ENCODE measurements around the gene UBE2I.

The UBE2I gene

GRCh38 chr16:1281517-1281916, 27.9 kb upstream of the UBE2I start:
- no peaks in the 10 kb centered on the region for H3K4me1 ChIP-seq (ENCODE audit: low read length)
- no peaks in the 10 kb centered on the region for H3F3A ChIP-seq (ENCODE audit: insufficient read depth, low read length)
- no peaks in the 10 kb centered on the region for H3K9me3 ChIP-seq (replicated peaks; ENCODE audit: insufficient read depth, low read length)
- H3K9ac ChIP-seq (ENCODE audit: low read length), result no peak overlapping the region
- H3K27me3 ChIP-seq (replicated peaks; ENCODE audit: insufficient read depth, low read length), result peaks cover 90% of the 10 kb centered on the region
- H3K27ac ChIP-seq (ENCODE audit: low read length), result no peak overlapping the region
- H3K4me2 ChIP-seq (ENCODE audit: low read depth, low read length), result no peak overlapping the region
- H3K4me3 ChIP-seq (ENCODE audit: low read length), result no peak overlapping the region
- H3K36me3 ChIP-seq (replicated peaks; ENCODE audit: insufficient read depth, low read length), result no peaks in the 10 kb centered on the region
- H3K79me2 ChIP-seq (ENCODE audit: low read length), result no peaks in the 10 kb centered on the region
- DNase-seq, result no peak
- no peak overlapping the region for H2AFZ ChIP-seq (ENCODE audit: low read length)
- TF ChIP-seq EZH2phosphoT487 (IDR thresholded peaks at IDR 0.05; ENCODE audit: low read length) (no peak), EZH2 (optimal IDR thresholded peaks at IDR 0.05; ENCODE audit: low read depth, low read length) (no peak)
- TF ChIP-seq, protein P1, sequence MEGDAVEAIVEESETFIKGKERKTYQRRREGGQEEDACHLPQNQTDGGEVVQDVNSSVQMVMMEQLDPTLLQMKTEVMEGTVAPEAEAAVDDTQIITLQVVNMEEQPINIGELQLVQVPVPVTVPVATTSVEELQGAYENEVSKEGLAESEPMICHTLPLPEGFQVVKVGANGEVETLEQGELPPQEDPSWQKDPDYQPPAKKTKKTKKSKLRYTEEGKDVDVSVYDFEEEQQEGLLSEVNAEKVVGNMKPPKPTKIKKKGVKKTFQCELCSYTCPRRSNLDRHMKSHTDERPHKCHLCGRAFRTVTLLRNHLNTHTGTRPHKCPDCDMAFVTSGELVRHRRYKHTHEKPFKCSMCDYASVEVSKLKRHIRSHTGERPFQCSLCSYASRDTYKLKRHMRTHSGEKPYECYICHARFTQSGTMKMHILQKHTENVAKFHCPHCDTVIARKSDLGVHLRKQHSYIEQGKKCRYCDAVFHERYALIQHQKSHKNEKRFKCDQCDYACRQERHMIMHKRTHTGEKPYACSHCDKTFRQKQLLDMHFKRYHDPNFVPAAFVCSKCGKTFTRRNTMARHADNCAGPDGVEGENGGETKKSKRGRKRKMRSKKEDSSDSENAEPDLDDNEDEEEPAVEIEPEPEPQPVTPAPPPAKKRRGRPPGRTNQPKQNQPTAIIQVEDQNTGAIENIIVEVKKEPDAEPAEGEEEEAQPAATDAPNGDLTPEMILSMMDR (IDR thresholded peaks at IDR 0.05; ENCODE audit: low read length), result no peak
- H3K9me2 ChIP-seq (replicated peaks; ENCODE audit: insufficient read depth, low read length), result no peaks in the 10 kb centered on the region
- H4K20me1 ChIP-seq (ENCODE audit: insufficient read depth, low read length), result no peaks in the 10 kb centered on the region

DNA sequence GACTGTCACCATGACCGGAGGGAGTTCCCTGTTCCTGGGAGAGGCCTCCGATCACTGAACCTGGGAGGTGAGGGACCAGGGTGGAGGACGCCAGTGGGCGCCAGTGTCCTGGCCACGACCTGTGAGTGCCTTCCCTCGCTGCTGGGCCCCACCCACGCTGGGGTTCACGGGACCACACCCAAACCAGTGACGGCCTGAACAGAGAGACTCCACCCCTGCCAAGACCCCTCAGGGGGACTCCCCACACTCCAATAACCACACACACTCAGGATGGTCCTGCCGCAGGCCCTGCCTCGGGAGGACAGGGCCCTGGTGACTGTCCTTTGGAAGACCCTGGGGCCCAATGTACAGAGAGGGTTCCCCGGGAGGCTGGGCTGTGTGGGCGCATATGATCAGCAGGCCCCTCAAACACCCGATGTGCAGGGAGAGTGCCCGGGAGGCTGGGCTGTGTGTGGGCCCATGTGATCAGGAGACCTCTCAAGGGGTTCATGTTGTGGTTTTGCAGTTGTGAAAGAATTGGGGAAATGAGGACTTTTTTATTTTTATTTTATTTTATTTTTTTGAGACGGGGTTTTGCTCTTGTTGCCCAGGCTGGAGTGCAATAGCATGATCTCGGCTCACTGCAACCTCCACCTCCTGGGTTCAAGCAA, 27.0 kb upstream of the UBE2I start:
- H4K20me1 ChIP-seq (ENCODE audit: insufficient read depth, low read length), result no peaks in the 10 kb centered on the region
- H3K4me1 ChIP-seq (ENCODE audit: low read length), result no peaks in the 10 kb centered on the region
- TF ChIP-seq EZH2phosphoT487 (IDR thresholded peaks at IDR 0.05; ENCODE audit: low read length) (no peak), EZH2 (optimal IDR thresholded peaks at IDR 0.05; ENCODE audit: low read depth, low read length) (no peak)
- TF ChIP-seq, protein P1 (IDR thresholded peaks at IDR 0.05; ENCODE audit: low read length), result no peak
- H3K9ac ChIP-seq (ENCODE audit: low read length), result no peak overlapping the region
- H3K27me3 ChIP-seq (replicated peaks; ENCODE audit: insufficient read depth, low read length), result peaks cover 92% of the 10 kb centered on the region
- H3K36me3 ChIP-seq (replicated peaks; ENCODE audit: insufficient read depth, low read length), result no peaks in the 10 kb centered on the region
- no peak overlapping the region for H2AFZ ChIP-seq (ENCODE audit: low read length)
- no peaks in the 10 kb centered on the region for H3K79me2 ChIP-seq (ENCODE audit: low read length)
- no peak overlapping the region for H3K27ac ChIP-seq (ENCODE audit: low read length)
- H3K9me2 ChIP-seq (replicated peaks; ENCODE audit: insufficient read depth, low read length), result no peaks in the 10 kb centered on the region
- no peak overlapping the region for H3K4me2 ChIP-seq (ENCODE audit: low read depth, low read length)
- H3K9me3 ChIP-seq (replicated peaks; ENCODE audit: insufficient read depth, low read length), result no peaks in the 10 kb centered on the region
- DNase-seq, result no peak
- no peak overlapping the region for H3K4me3 ChIP-seq (ENCODE audit: low read length)
- no peaks in the 10 kb centered on the region for H3F3A ChIP-seq (ENCODE audit: insufficient read depth, low read length)

DNA sequence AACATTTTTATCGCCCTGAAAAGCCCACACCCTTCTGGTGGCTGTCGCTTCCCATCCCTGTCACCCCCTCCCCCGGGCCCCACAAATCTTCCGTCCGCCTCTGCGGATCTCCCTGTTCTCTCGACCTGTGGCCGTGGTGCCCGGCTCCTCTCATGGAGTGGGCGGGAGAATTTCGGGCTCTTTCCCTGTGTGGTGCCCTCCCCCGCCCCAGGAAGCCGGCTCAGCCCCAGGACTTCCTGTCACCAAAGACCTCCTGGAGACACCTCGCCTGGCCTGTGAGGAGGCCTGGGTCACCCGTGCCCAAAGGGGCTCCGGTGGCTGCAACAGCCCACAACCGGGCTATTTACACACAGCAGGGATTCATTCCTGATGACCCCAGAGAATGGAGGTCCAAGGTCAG, 26.1 kb upstream of the UBE2I start:
- no peak overlapping the region for H3K9ac ChIP-seq (ENCODE audit: low read length)
- H3K27ac ChIP-seq (ENCODE audit: low read length), result no peak overlapping the region
- H3K9me3 ChIP-seq (replicated peaks; ENCODE audit: insufficient read depth, low read length), result no peaks in the 10 kb centered on the region
- H3K36me3 ChIP-seq (replicated peaks; ENCODE audit: insufficient read depth, low read length), result no peaks in the 10 kb centered on the region
- no peaks in the 10 kb centered on the region for H3F3A ChIP-seq (ENCODE audit: insufficient read depth, low read length)
- no peak for TF ChIP-seq EZH2 (optimal IDR thresholded peaks at IDR 0.05; ENCODE audit: low read depth, low read length)
- TF ChIP-seq, protein P1 (IDR thresholded peaks at IDR 0.05; ENCODE audit: low read length), result no peak
- no peak for TF ChIP-seq EZH2phosphoT487 (IDR thresholded peaks at IDR 0.05; ENCODE audit: low read length)
- no peak overlapping the region for H3K4me2 ChIP-seq (ENCODE audit: low read depth, low read length)
- DNase-seq, result no peak
- no peaks in the 10 kb centered on the region for H3K4me1 ChIP-seq (ENCODE audit: low read length)
- H2AFZ ChIP-seq (ENCODE audit: low read length), result no peak overlapping the region
- H4K20me1 ChIP-seq (ENCODE audit: insufficient read depth, low read length), result no peaks in the 10 kb centered on the region
- H3K9me2 ChIP-seq (replicated peaks; ENCODE audit: insufficient read depth, low read length), result no peaks in the 10 kb centered on the region
- no peak overlapping the region for H3K4me3 ChIP-seq (ENCODE audit: low read length)
- peaks cover 92% of the 10 kb centered on the region for H3K27me3 ChIP-seq (replicated peaks; ENCODE audit: insufficient read depth, low read length)
- H3K79me2 ChIP-seq (ENCODE audit: low read length), result no peaks in the 10 kb centered on the region
